Small intestine (tissue), 7 donors: Measurements from ENCODE around the gene NAE1. TPM values are rescaled to one million over a fixed set of nuclear protein-coding genes. Genes with fewer than 3 reads are reported as not detected.

Experiments used
- DNase-seq, 2 donors: peaks; one replicate each; pipeline versions ENCODE4 v3.0.0 to v3.0.0-alpha.2; 2013
- FAIRE-seq: peaks from 2 replicates; lab custom pipeline; 2012; peaks lifted over from hg19 to GRCh38; lab: Jason Lieb, UNC
- H3K27ac ChIP-seq, 3 donors: one replicate each; pipeline ENCODE4 v1.5.1; 2013; ENCODE audit warnings: low read length in 2 of 3, mild to moderate bottlenecking in 2 of 3, control low read depth in 1 of 3, inconsistent platforms in 1 of 3, low read depth in 1 of 3, moderate library complexity in 1 of 3
- H3K27me3 ChIP-seq, 3 donors: one replicate each; pipeline ENCODE4 v1.6.1; 2013; ENCODE audit warnings: low read length in 3 of 3, inconsistent platforms in 1 of 3; ENCODE audit not compliant: control insufficient read depth in 3 of 3, insufficient read depth in 3 of 3
- H3K36me3 ChIP-seq, 3 donors: one replicate each; pipeline ENCODE4 v1.6.1; 2013; ENCODE audit warnings: low read length in 3 of 3, inconsistent platforms in 1 of 3, low read depth in 1 of 3, mild to moderate bottlenecking in 1 of 3, moderate library complexity in 1 of 3; ENCODE audit not compliant: control insufficient read depth in 3 of 3, insufficient read depth in 2 of 3
- H3K4me1 ChIP-seq, 3 donors: one replicate each; pipeline ENCODE4 v1.6.1; 2013; ENCODE audit warnings: low read length in 2 of 3, inconsistent platforms in 1 of 3, low read depth in 1 of 3, mild to moderate bottlenecking in 1 of 3, moderate library complexity in 1 of 3; ENCODE audit not compliant: control insufficient read depth in 3 of 3, insufficient read depth in 2 of 3
- H3K4me3 ChIP-seq, 3 donors: one replicate each; pipeline ENCODE4 v1.5.1; 2013; ENCODE audit warnings: low read length in 3 of 3, control low read depth in 1 of 3, inconsistent platforms in 1 of 3, low read depth in 1 of 3, mild to moderate bottlenecking in 1 of 3, moderate library complexity in 1 of 3
- H3K9me3 ChIP-seq, 2 donors: one replicate each; pipeline ENCODE4 v1.6.1; 2013; ENCODE audit warnings: low read depth in 1 of 2, low read length in 1 of 2; ENCODE audit not compliant: control insufficient read depth in 2 of 2, insufficient read depth in 1 of 2
- WGBS, 3 donors: extraction: QIAGEN DNeasy Blood & Tissue Kit; methylation state at CpG; one replicate each; pipeline ENCODE4 v1.1.7; 2013; 5-methylcytosine and 5-hydroxymethylcytosine counted together
- polyA plus RNA-seq, 4 donors: library from polyadenylated mRNA; stranded (reverse) in 3 of 4; unstranded in 1 of 4; fragments of 200-250 nt in 3 of 4; fragments of 120-200 nt in 1 of 4; gene quantifications; one replicate each; pipeline versions ENCODE4 v1.2.1 to v1.2.3, GENCODE V29; 2013
- donor health status: healthy with polysubstance abuse.
- donor health status: control.
- donor health status: control.
- donor health status: Bipolar disorder and iron deficiency.
- donor health status: healthy.

The NAE1 gene
- polyA plus RNA-seq, 4 donors: 39.4 to 60.9 (median 47.1) TPM

DNA sequence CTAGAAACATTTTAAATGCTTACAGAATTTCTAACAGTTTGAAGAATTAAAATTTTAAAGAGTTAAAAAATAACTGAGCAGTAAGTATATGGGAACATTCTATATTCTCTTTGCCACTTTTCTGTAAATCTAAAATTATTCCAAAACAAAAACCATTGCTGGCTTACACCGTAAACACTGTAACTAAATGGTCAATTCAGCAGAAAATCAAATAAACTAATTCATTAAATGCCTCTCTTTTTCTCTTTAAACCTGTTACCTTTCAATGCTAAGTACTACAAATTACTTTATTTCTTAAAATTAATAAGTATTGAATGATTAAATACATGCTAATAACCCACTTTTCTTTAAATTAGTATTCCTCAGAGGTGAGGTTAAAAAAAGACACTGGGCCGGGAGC is 43.3 kb downstream of the NAE1 start:
- no peak for FAIRE-seq
- H3K4me1 ChIP-seq: no peaks in the 10 kb centered on the region
- H3K4me3 ChIP-seq: no peak overlapping the region
- H3K36me3 ChIP-seq: no peaks in the 10 kb centered on the region
- H3K27ac ChIP-seq: no peak overlapping the region
- H3K9me3 ChIP-seq: no peaks in the 10 kb centered on the region
- H3K27me3 ChIP-seq: no peaks in the 10 kb centered on the region
- 82 to 100% (median 97%) methylated on average over 2 of the region's 2 CpGs for WGBS, 3 donors
- DNase-seq: no peak

GRCh38 chr16:66786551-66786950 is 44.2 kb downstream of the NAE1 start:
- WGBS, 3 donors: 96 to 98% (median 97%) methylated on average over 3 of the region's 3 CpGs
- Histone ChIP-seq H3K27me3 (no peaks in the 10 kb centered on the region), H3K4me3 (no peak overlapping the region), H3K27ac (no peak overlapping the region), H3K9me3 (no peaks in the 10 kb centered on the region), H3K36me3 (no peaks in the 10 kb centered on the region), H3K4me1 (no peaks in the 10 kb centered on the region)
- DNase-seq (no peak), FAIRE-seq (no peak)

- Histone ChIP-seq H3K4me1 (no peaks in the 10 kb centered on the region), H3K27ac (no peak overlapping the region), H3K36me3 (no peaks in the 10 kb centered on the region), H3K9me3 (no peaks in the 10 kb centered on the region), H3K27me3 (no peaks in the 10 kb centered on the region), H3K4me3 (no peak overlapping the region)
- no peak for DNase-seq
- FAIRE-seq: no peak
Observed at GRCh38 chr16:66776457-66776856, 54.3 kb downstream of the NAE1 start.

DNA sequence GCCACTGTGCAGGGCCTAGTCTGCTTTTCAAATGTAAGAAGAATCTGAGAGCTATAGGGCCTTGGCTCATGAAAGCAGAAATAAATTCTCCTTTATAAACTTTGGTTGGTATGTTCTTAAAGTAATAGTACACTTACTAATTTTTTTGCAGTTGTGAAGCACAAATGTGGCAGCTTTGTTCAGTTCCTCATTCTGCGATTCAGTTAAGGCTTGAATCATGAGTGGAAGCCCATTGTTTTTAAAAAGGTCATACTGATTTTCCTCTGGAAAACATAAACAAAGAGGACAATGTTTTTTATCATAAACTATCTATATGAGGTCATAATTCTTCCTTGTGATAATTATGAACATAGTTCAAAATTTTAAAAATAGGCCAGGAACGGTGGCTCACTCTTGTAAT is 55.8 kb downstream of the NAE1 start:
- Histone ChIP-seq H3K9me3 (no peaks in the 10 kb centered on the region), H3K36me3 (no peaks in the 10 kb centered on the region), H3K4me1 (no peaks in the 10 kb centered on the region), H3K27me3 (no peaks in the 10 kb centered on the region), H3K27ac (no peak overlapping the region), H3K4me3 (no peak overlapping the region)
- DNase-seq (no peak), FAIRE-seq (no peak)
- 60 to 74% (median 68%) methylated on average over 2 of the region's 2 CpGs for WGBS, 3 donors

- Histone ChIP-seq H3K36me3 (no peaks in the 10 kb centered on the region), H3K27me3 (no peaks in the 10 kb centered on the region), H3K4me3 (no peak overlapping the region), H3K9me3 (no peaks in the 10 kb centered on the region), H3K4me1 (no peaks in the 10 kb centered on the region), H3K27ac (no peak overlapping the region)
- FAIRE-seq (no peak), DNase-seq (no peak)
Observed at GRCh38 chr16:66758086-66758485, 72.7 kb downstream of the NAE1 start.

GRCh38 chr16:66754819-66755218 is 76.0 kb downstream of the NAE1 start:
- Histone ChIP-seq H3K4me1 (peaks cover 2 to 9% (median 5%) of the 10 kb centered on the region in 3 donors), H3K36me3 (peaks cover 0 to 2% (median 0%) of the 10 kb centered on the region in 3 donors), H3K9me3 (no peaks in the 10 kb centered on the region), H3K27ac (no peak overlapping the region), H3K27me3 (no peaks in the 10 kb centered on the region), H3K4me3 (no peak overlapping the region)
- DNase-seq (no peak), FAIRE-seq (no peak)
- WGBS, 3 donors: 61 to 70% (median 63%) methylated on average over 3 of the region's 3 CpGs

GRCh38 chr16:66754211-66754610 is 76.6 kb downstream of the NAE1 start:
- DNase-seq (no peak), FAIRE-seq (no peak)
- Histone ChIP-seq H3K27ac (no peak overlapping the region), H3K4me1 (peaks cover 2 to 10% (median 7%) of the 10 kb centered on the region in 3 donors), H3K27me3 (no peaks in the 10 kb centered on the region), H3K4me3 (no peak overlapping the region), H3K36me3 (peaks cover 0 to 2% (median 2%) of the 10 kb centered on the region in 3 donors), H3K9me3 (no peaks in the 10 kb centered on the region)
- WGBS, 3 donors: 88 to 95% (median 95%) methylated on average over 2 of the region's 2 CpGs

DNA sequence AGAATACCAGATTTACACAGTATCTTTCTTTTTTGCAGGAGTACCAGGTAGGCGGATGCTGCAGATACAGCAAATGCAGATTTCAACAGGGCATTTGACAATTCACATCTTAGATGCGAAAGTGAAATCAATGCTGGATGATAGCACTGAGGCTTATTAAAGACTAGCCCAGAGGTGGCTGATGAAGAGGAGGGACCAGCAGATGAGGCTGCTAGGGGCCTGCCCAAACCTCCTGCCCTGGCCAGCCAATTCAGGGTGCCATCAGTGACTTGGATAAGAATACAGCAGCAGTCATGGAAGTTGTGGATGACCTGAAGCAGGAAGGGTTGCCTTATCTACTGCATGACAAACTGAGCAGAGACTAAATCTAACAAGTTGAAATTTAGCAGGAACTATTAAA is 77.8 kb downstream of the NAE1 start:
- WGBS, 3 donors: 95 to 98% (median 97%) methylated on average over 2 of the region's 2 CpGs
- FAIRE-seq: no peak

More for the DNA sequence above, 77.8 kb downstream of the NAE1 start:
- H3K27me3 ChIP-seq: no peaks in the 10 kb centered on the region
- DNase-seq: no peak
- H3K36me3 ChIP-seq: peaks cover 3 to 8% (median 5%) of the 10 kb centered on the region in 3 donors
- H3K4me1 ChIP-seq: peaks cover 2 to 10% (median 7%) of the 10 kb centered on the region in 3 donors
- no peak overlapping the region for H3K4me3 ChIP-seq
- no peaks in the 10 kb centered on the region for H3K9me3 ChIP-seq
- H3K27ac ChIP-seq: no peak overlapping the region
